ENCODE data around the gene BICRA.

- TF ChIP-seq, protein P1, sequence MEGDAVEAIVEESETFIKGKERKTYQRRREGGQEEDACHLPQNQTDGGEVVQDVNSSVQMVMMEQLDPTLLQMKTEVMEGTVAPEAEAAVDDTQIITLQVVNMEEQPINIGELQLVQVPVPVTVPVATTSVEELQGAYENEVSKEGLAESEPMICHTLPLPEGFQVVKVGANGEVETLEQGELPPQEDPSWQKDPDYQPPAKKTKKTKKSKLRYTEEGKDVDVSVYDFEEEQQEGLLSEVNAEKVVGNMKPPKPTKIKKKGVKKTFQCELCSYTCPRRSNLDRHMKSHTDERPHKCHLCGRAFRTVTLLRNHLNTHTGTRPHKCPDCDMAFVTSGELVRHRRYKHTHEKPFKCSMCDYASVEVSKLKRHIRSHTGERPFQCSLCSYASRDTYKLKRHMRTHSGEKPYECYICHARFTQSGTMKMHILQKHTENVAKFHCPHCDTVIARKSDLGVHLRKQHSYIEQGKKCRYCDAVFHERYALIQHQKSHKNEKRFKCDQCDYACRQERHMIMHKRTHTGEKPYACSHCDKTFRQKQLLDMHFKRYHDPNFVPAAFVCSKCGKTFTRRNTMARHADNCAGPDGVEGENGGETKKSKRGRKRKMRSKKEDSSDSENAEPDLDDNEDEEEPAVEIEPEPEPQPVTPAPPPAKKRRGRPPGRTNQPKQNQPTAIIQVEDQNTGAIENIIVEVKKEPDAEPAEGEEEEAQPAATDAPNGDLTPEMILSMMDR (IDR thresholded peaks at IDR 0.05; ENCODE audit: insufficient read depth, low read length) = no peak
- TF ChIP-seq GABPA (IDR thresholded peaks at IDR 0.05; ENCODE audit: low read depth) = no peak
- TF ChIP-seq POLR2AphosphoS5 (IDR thresholded peaks at IDR 0.05; ENCODE audit: low read depth) = no peak
- TF ChIP-seq REST (IDR thresholded peaks at IDR 0.05; ENCODE audit: insufficient replicate concordance, low read depth) = no peak
- TF ChIP-seq SPI1 (IDR thresholded peaks at IDR 0.05; ENCODE audit: borderline replicate concordance, low read depth) = no peak
Observed at GRCh38 chr19:47593860-47594259, 15.1 kb upstream of the BICRA start.

All from HL-60 (cell line).